22Rv1 (cell line): Measurements from ENCODE around the gene IER3.

Source experiments
- H3K27ac ChIP-seq: fragments of 450-650 bp; 2 replicates; pipeline ENCODE4 v1.5.1; 2017
- ZFX ChIP-seq: fragments of 450-650 bp; IDR thresholded peaks from 2 replicates; pipeline ENCODE4 v1.6.1; 2017; ENCODE audit warnings: antibody characterized with exemption, borderline replicate concordance
- TF ChIP-seq, protein P1 (sequence below): fragments of 450-650 bp; IDR thresholded peaks from 2 replicates; pipeline ENCODE4 v1.5.1; 2017; ENCODE audit warnings: mild to moderate bottlenecking

Gene IER3

DNA sequence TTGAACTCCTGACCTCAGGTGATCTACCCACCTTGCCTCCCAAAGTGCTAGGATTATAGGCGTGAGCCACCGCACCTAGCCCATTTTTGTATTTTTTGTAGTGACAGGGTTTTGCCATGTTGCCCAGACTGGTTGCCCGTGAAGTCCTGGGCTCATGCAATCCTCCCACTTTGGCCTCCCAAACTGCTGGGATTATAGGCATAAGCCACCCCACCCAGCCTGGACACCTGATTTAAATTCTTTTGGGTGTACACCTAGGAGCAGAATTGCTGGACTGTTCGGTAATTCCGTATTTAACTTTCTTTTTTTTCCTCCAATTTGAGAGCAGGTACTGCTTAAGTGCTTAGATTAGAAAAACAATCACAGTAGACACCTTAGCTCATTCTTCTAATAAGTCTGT lies 47.9 kb downstream of the IER3 start:
- TF ChIP-seq ZFX = no peak
- TF ChIP-seq, protein P1, sequence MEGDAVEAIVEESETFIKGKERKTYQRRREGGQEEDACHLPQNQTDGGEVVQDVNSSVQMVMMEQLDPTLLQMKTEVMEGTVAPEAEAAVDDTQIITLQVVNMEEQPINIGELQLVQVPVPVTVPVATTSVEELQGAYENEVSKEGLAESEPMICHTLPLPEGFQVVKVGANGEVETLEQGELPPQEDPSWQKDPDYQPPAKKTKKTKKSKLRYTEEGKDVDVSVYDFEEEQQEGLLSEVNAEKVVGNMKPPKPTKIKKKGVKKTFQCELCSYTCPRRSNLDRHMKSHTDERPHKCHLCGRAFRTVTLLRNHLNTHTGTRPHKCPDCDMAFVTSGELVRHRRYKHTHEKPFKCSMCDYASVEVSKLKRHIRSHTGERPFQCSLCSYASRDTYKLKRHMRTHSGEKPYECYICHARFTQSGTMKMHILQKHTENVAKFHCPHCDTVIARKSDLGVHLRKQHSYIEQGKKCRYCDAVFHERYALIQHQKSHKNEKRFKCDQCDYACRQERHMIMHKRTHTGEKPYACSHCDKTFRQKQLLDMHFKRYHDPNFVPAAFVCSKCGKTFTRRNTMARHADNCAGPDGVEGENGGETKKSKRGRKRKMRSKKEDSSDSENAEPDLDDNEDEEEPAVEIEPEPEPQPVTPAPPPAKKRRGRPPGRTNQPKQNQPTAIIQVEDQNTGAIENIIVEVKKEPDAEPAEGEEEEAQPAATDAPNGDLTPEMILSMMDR = no peak
- H3K27ac ChIP-seq = no peak overlapping the region
